HepG2 (cell line): Measurements from ENCODE around the gene TRMT1. TPM values are rescaled to one million over a fixed set of nuclear protein-coding genes. Genes with fewer than 3 reads are reported as not detected.
A peak's percentile ranks its signal among the peaks of the same experiment; 100 is the strongest.

Experiments used
- ARID3A ChIP-seq: IDR thresholded peaks from 2 replicates; pipeline ENCODE4 v1.6.1; 2012; ENCODE audit warnings: low read depth, low read length, improper control_type of control experiment
- CHD4 ChIP-seq: fragments of 200-600 bp; sonication (generic); IDR thresholded peaks from 2 replicates; pipeline ENCODE4 v1.7.0; 2017; ENCODE audit warnings: mild to moderate bottlenecking, low read length, borderline replicate concordance
- EP300 ChIP-seq, 3 experiments: sonication (generic) in 1 of 3; formaldehyde crosslinking in 1 of 3; IDR thresholded peaks; 2 replicates each; pipeline versions ENCODE4 v1.5.1 to v1.6.1; 2011 to 2020; ENCODE audit warnings: low read depth in 2 of 3, low read length in 2 of 3, borderline replicate concordance in 1 of 3, improper control_type of control experiment in 1 of 3, mild to moderate bottlenecking in 1 of 3, missing genetic modification reagents in 1 of 3, moderate library complexity in 1 of 3
- FOXO1 ChIP-seq: sonication (generic); formaldehyde crosslinking; IDR thresholded peaks from 2 replicates; pipeline ENCODE4 v1.4.0; 2020; ENCODE audit warnings: missing genetic modification reagents
- MYNN ChIP-seq: sonication (generic); formaldehyde crosslinking; IDR thresholded peaks from 2 replicates; pipeline ENCODE4 v1.4.0; 2020; ENCODE audit warnings: mild to moderate bottlenecking, low read depth, missing genetic modification reagents
- MYPOP ChIP-seq: sonication (generic); formaldehyde crosslinking; IDR thresholded peaks from 2 replicates; pipeline ENCODE4 v1.8.1; 2023; ENCODE audit warnings: mild to moderate bottlenecking, moderate library complexity, missing genetic modification reagents
- NCOA2 ChIP-seq: sonication (generic); formaldehyde crosslinking; IDR thresholded peaks from 2 replicates; pipeline ENCODE4 v1.8.0; 2022; ENCODE audit warnings: inconsistent platforms
- POGZ ChIP-seq: sonication (generic); formaldehyde crosslinking; IDR thresholded peaks from 2 replicates; pipeline ENCODE4 v1.4.0; 2020; ENCODE audit warnings: mild to moderate bottlenecking, missing genetic modification reagents
- TBL1XR1 ChIP-seq: fragments of 150-350 bp; IDR thresholded peaks from 2 replicates; pipeline ENCODE4 v1.6.1; 2014; ENCODE audit warnings: borderline replicate concordance, low read length; ENCODE audit not compliant: partially characterized antibody
- ZBTB4 ChIP-seq: sonication (generic); formaldehyde crosslinking; IDR thresholded peaks from 2 replicates; pipeline ENCODE4 v1.4.0; 2020; ENCODE audit warnings: missing genetic modification reagents, mild to moderate bottlenecking, borderline replicate concordance
- ZFAT ChIP-seq: sonication (generic); formaldehyde crosslinking; conservative IDR thresholded peaks from 2 replicates; pipeline ENCODE4 v1.8.1; 2023; ENCODE audit warnings: missing genetic modification reagents, inconsistent platforms
- ZNF12 ChIP-seq: sonication (generic); formaldehyde crosslinking; IDR thresholded peaks from 2 replicates; pipeline ENCODE4 v1.5.0; 2020; ENCODE audit warnings: missing genetic modification reagents
- ZNF230 ChIP-seq: sonication (generic); formaldehyde crosslinking; IDR thresholded peaks from 2 replicates; pipeline ENCODE4 v1.4.0; 2020; ENCODE audit warnings: mild to moderate bottlenecking, missing genetic modification reagents
- ZNF253 ChIP-seq: sonication (generic); formaldehyde crosslinking; IDR thresholded peaks from 2 replicates; pipeline ENCODE4 v1.8.0; 2022; ENCODE audit warnings: mild to moderate bottlenecking, missing genetic modification reagents, borderline replicate concordance
- ZNF296 ChIP-seq: sonication (generic); formaldehyde crosslinking; conservative IDR thresholded peaks from 2 replicates; pipeline ENCODE4 v1.5.0; 2020; ENCODE audit warnings: mild to moderate bottlenecking, missing genetic modification reagents
- ZNF331 ChIP-seq: sonication (generic); formaldehyde crosslinking; IDR thresholded peaks from 2 replicates; pipeline ENCODE4 v1.4.0; 2020; ENCODE audit warnings: missing genetic modification reagents
- ZNF772 ChIP-seq: sonication (generic); formaldehyde crosslinking; IDR thresholded peaks from 2 replicates; pipeline ENCODE4 v1.5.0; 2020; ENCODE audit warnings: mild to moderate bottlenecking, missing genetic modification reagents
- ZNF816 ChIP-seq: sonication (generic); formaldehyde crosslinking; IDR thresholded peaks from 2 replicates; pipeline ENCODE4 v1.8.0; 2022; ENCODE audit warnings: missing genetic modification reagents, mild to moderate bottlenecking, borderline replicate concordance
- polyA plus RNA-seq, 8 experiments: library from polyadenylated mRNA; depleted of rRNA in 3 of 8; stranded (reverse) in 7 of 8; unstranded in 1 of 8; fragments of >200 nt; fragmentation: Illumina TruSeq in 4 of 8; extraction: Trizol in 4 of 8; gene quantifications; 2 replicates each; pipeline versions ENCODE4 v1.2.1 to v1.2.3, GENCODE V29; 2011 to 2016; ENCODE audit warnings: low read depth in 4 of 8, missing spikeins in 1 of 8, mixed read lengths in 1 of 8; ENCODE audit not compliant: insufficient read depth in 1 of 8
- total RNA-seq, 5 experiments: library from RNA; depleted of rRNA; stranded (reverse); fragments of >200 nt; fragmentation: Illumina TruSeq; extraction: Trizol; gene quantifications; 2 replicates each; pipeline ENCODE4 v1.2.3, GENCODE V29; 2016; ENCODE audit warnings: low read depth in 1 of 5
- TF ChIP-seq, protein P1 (sequence below): IDR thresholded peaks from 2 replicates; pipeline ENCODE4 v1.6.1; 2016; ENCODE audit warnings: missing genetic modification reagents, missing compliant biosample characterization

The TRMT1 gene
- total and polyA plus RNA-seq, 2 of the 13 experiments (the other 11 are each of a cell fraction or from before 2014, with no cell fraction given) = 35.5 to 44.1 TPM

DNA sequence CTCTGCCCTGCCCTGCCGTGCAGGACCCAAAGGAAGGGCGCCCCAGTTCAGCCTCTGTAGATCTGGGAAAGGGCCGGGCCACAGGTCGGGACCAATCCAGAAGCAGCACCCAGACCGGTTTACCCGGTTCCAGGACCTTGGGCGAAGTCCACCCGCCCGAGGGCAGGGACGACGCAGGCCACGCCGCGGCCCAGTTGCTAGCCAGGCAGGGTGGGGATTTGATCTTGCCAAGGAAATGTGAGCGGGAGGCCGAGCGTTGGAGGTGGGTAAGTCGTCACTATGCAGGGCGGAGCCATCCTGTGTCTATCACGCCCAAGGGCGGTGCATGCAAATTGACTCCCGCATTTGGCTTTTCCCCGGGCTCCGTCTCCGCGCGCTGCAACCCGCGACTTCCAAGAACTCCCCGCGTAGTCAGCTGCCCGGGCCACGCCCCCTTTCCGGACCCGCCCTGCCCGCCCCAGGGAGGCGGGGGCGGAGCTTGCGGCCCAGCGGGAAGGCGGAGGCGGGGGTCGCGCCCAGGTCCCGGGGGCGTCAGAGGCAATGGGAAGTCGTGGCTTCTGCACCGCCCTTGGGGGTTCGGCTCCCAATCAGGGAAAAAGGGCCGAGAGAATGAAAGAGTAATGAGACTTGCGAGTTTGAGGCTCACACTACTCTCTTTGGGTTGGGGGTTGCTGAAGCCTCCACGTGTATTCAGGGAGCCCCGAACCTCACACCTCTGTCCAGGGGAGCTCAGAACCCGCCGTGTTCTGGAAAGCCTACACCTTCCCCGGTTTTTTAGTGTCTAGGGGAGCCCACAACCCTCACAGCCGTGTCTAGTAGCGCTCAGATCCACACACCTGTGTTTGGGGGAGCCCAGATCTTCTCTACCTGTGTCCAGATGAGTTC, 46.4 kb upstream of the TRMT1 start (continued):
- TF ChIP-seq ZNF296 (0 out of 2 replicates have a peak, but pooled peaks have one; percentile 9), ZNF772 (CRISPR knock-in tag) (peak; percentile 89), ZBTB4 (CRISPR knock-in tag) (no peak), CHD4 (no peak), POGZ (CRISPR knock-in tag) (peak; percentile 72; the same call in 1 of the 2 replicates), NCOA2 (peak; percentile 77), MYPOP (CRISPR knock-in tag) (no peak), TBL1XR1 (peak; percentile 14), ZNF12 (CRISPR knock-in tag) (no peak), ZNF816 (peak; percentile 94), ZNF230 (CRISPR knock-in tag) (peak; percentile 31), ZNF331 (CRISPR knock-in tag) (peak; percentile 65), ZFAT (CRISPR knock-in tag) (no peak), EP300 (IDR thresholded peaks at IDR 0.05; ENCODE audit: low read depth in 2 of 2, low read length in 2 of 2) (no peak; a peak in 1 of 4 replicates), EP300 (CRISPR knock-in tag; IDR thresholded peaks at IDR 0.05; ENCODE audit: borderline replicate concordance) (peak; percentile 67; the same call in 1 of the 2 replicates), FOXO1 (CRISPR knock-in tag) (peak; percentile 82), MYNN (CRISPR knock-in tag) (no peak), ZNF253 (CRISPR knock-in tag) (no peak), ARID3A (no peak)
- TF ChIP-seq, protein P1, sequence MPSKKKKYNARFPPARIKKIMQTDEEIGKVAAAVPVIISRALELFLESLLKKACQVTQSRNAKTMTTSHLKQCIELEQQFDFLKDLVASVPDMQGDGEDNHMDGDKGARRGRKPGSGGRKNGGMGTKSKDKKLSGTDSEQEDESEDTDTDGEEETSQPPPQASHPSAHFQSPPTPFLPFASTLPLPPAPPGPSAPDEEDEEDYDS (CRISPR knock-in tag) = peak; percentile 93
